ENCODE data around the gene IQSEC3. TPM values are rescaled to one million over a fixed set of nuclear protein-coding genes. Genes with fewer than 3 reads are reported as not detected.

Gene IQSEC3
- total and polyA plus RNA-seq, 11 donors, result 0.29 to 3.2 (median 1.5) TPM

- 83 to 88% (median 86%) methylated on average over 14 to 19 of the region's 19 CpGs for WGBS, 4 donors
- no peak for DNase-seq
- Histone ChIP-seq H3K4me1 (peaks cover 0 to 6% (median 0%) of the 10 kb centered on the region in 12 donors), H3K4me3 (no peak overlapping the region), H3K27ac (no peak overlapping the region), H3K36me3 (no peaks in the 10 kb centered on the region), H3K27me3 (peaks cover 0 to 6% (median 0%) of the 10 kb centered on the region in 9 donors), H3K9me3 (no peaks in the 10 kb centered on the region)
- TF ChIP-seq, protein P1, sequence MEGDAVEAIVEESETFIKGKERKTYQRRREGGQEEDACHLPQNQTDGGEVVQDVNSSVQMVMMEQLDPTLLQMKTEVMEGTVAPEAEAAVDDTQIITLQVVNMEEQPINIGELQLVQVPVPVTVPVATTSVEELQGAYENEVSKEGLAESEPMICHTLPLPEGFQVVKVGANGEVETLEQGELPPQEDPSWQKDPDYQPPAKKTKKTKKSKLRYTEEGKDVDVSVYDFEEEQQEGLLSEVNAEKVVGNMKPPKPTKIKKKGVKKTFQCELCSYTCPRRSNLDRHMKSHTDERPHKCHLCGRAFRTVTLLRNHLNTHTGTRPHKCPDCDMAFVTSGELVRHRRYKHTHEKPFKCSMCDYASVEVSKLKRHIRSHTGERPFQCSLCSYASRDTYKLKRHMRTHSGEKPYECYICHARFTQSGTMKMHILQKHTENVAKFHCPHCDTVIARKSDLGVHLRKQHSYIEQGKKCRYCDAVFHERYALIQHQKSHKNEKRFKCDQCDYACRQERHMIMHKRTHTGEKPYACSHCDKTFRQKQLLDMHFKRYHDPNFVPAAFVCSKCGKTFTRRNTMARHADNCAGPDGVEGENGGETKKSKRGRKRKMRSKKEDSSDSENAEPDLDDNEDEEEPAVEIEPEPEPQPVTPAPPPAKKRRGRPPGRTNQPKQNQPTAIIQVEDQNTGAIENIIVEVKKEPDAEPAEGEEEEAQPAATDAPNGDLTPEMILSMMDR (IDR thresholded peaks at IDR 0.05), result no peak
- TF ChIP-seq POLR2A (IDR thresholded peaks at IDR 0.05), result no peak
- no peak for ATAC-seq
- intact Hi-C loops (cut with DNase I), result no loop called here
These were observed 154.5 kb downstream of the IQSEC3 start for GRCh38 chr12:220946-221550.

DNA sequence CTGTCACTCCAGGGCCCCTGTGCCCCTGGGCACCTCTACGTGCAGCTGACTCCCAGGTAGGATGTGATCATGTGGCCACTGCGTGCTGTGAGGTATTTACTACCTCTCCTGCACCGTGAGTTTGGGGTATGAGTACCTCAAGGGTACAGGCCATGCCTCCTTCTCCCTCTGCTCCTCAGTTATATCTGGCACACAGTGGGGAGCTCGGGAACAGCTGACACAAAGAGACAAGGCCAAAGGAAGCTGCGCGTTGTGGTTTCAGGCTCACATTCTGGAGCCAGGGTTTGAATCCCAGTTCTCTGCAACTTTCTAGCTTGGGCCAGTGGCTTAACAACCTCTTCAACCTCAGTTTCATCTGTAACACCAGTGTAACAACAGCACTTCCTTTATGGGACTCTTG is 155.2 kb downstream of the IQSEC3 start:
- Histone ChIP-seq H3K27ac (no peak overlapping the region), H3K9me3 (no peaks in the 10 kb centered on the region), H3K36me3 (no peaks in the 10 kb centered on the region), H3K27me3 (peaks cover 0 to 6% (median 0%) of the 10 kb centered on the region in 9 donors), H3K4me3 (no peak overlapping the region), H3K4me1 (peaks cover 0 to 6% (median 0%) of the 10 kb centered on the region in 12 donors)
- 82 to 87% (median 86%) methylated on average over 5 to 6 of the region's 6 CpGs for WGBS, 4 donors
- TF ChIP-seq POLR2A (IDR thresholded peaks at IDR 0.05), result no peak
- intact Hi-C loops (cut with DNase I), result no loop called here
- DNase-seq (no peak), ATAC-seq (no peak)

DNA sequence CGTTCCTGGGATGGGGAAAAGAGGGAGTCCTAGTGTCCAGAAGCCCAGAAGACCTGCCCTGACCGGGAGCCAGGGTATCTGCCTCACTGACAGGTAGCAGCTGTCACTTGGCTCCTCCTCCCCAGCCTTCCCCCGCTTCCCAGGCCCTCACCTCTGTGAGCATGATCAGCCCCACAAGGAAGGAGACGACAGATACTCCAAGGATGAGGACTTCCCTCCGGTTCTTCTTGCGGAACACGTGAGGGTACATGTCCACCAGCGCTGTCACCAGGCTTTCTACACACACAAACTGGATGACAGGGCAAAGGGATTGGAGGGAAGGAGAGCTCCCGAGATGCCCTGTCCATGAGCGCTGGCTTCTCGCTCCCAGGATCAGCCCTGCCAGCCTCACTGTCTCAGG is 157.3 kb downstream of the IQSEC3 start:
- 75 to 78% (median 76%) methylated on average over 9 to 11 of the region's 11 CpGs for WGBS, 4 donors
- DNase-seq (no peak), ATAC-seq (no peak)
- Histone ChIP-seq H3K36me3 (no peaks in the 10 kb centered on the region), H3K27ac (no peak overlapping the region), H3K27me3 (peaks cover 0 to 6% (median 0%) of the 10 kb centered on the region in 9 donors), H3K4me1 (peaks cover 0 to 6% (median 0%) of the 10 kb centered on the region in 12 donors), H3K9me3 (no peaks in the 10 kb centered on the region), H3K4me3 (no peak overlapping the region)
- no peak for TF ChIP-seq POLR2A (IDR thresholded peaks at IDR 0.05)
- TF ChIP-seq, protein P1 (IDR thresholded peaks at IDR 0.05), result no peak
- intact Hi-C loops (cut with DNase I), result no loop called here

- no peaks in the 10 kb centered on the region for H3K9me3 ChIP-seq
- peaks cover 0 to 6% (median 0%) of the 10 kb centered on the region in 9 donors for H3K27me3 ChIP-seq
- H3K4me3 ChIP-seq, result no peak overlapping the region
- TF ChIP-seq POLR2A (IDR thresholded peaks at IDR 0.05), result no peak
- TF ChIP-seq, protein P1 (IDR thresholded peaks at IDR 0.05), result no peak
- DNase-seq (no peak), ATAC-seq (no peak)
- 87 to 96% (median 90%) methylated on average over 9 of the region's 9 CpGs for WGBS, 4 donors
- H3K4me1 ChIP-seq, result peaks cover 0 to 5% (median 0%) of the 10 kb centered on the region in 12 donors
- no peaks in the 10 kb centered on the region for H3K36me3 ChIP-seq
- intact Hi-C loops (cut with DNase I), result no loop called here
- no peak overlapping the region for H3K27ac ChIP-seq
These were observed 157.8 kb downstream of the IQSEC3 start for GRCh38 chr12:224330-224729.

DNA sequence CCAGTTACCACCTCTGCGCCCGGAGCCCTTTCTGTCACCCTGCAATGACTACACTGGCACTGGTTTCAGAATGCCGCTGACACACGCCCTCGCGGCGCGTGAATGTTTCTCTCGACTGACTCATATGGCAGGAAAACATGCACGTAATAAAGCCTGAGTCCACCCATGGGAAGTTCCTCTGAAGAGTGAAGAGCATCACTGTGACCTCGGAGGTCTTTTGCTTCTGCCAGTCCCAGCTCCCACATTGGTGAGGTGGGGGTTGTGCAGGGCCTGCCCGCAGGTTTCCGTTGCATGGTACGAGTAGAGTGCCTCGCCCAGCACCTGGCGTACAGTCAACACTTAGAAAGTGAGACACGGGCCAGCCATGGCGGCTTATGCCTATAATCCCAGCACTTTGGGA is 158.4 kb downstream of the IQSEC3 start:
- H3K36me3 ChIP-seq, result no peaks in the 10 kb centered on the region
- whole genome bisulfite sequencing, 4 donors, result 92% methylated on average over 18 of the region's 18 CpGs
- intact Hi-C loops (cut with DNase I), result no loop called here
- H3K4me1 ChIP-seq, result no peaks in the 10 kb centered on the region
- H3K27me3 ChIP-seq, result peaks cover 0 to 2% (median 0%) of the 10 kb centered on the region in 9 donors
- no peak for TF ChIP-seq POLR2A (IDR thresholded peaks at IDR 0.05)
- TF ChIP-seq, protein P1 (IDR thresholded peaks at IDR 0.05), result no peak
- H3K4me3 ChIP-seq, result no peak overlapping the region
- no peak overlapping the region for H3K27ac ChIP-seq
- no peak for ATAC-seq
- H3K9me3 ChIP-seq, result no peaks in the 10 kb centered on the region
- no peak for DNase-seq

Measured in heart left ventricle (tissue), 16 donors.